MM.1S (cell line): Measurements from ENCODE around the gene TCF20.
A peak's percentile ranks its signal among the peaks of the same experiment; 100 is the strongest.

ENCODE experiments used
- DNase-seq: peaks from one replicate; pipeline ENCODE4 v3.0.0-alpha.2; 2015
- H2AFZ ChIP-seq: fragments of 300-600 bp; sonication (generic); 2 replicates; pipeline ENCODE4 v1.6.0; 2016; ENCODE audit warnings: antibody characterized with exemption, low read length
- H3F3A ChIP-seq: fragments of 300-600 bp; sonication (generic); 2 replicates; pipeline ENCODE4 v1.6.1; 2016; ENCODE audit warnings: mild to moderate bottlenecking, antibody characterized with exemption, low read length, moderate library complexity, mixed read lengths; ENCODE audit not compliant: insufficient read depth
- H3K27ac ChIP-seq: fragments of 300-600 bp; sonication (generic); 2 replicates; pipeline ENCODE4 v1.5.1; 2016; ENCODE audit warnings: mild to moderate bottlenecking, low read length
- H3K27me3 ChIP-seq: fragments of 300-600 bp; sonication (generic); replicated peaks from 2 replicates; pipeline ENCODE4 v1.6.0; 2016; ENCODE audit warnings: low read length; ENCODE audit not compliant: insufficient read depth
- H3K36me3 ChIP-seq: fragments of 300-600 bp; sonication (generic); replicated peaks from 2 replicates; pipeline ENCODE4 v1.6.1; 2016; ENCODE audit warnings: mild to moderate bottlenecking, low read length, mixed read lengths; ENCODE audit not compliant: insufficient read depth
- H3K4me1 ChIP-seq: fragments of 300-600 bp; sonication (generic); 2 replicates; pipeline ENCODE4 v1.6.1; 2016; ENCODE audit warnings: low read length, mixed read lengths
- H3K4me2 ChIP-seq: fragments of 300-600 bp; sonication (generic); 2 replicates; pipeline ENCODE4 v1.6.0; 2016; ENCODE audit warnings: low read depth, low read length
- H3K4me3 ChIP-seq: fragments of 300-600 bp; sonication (generic); 2 replicates; pipeline ENCODE4 v1.5.1; 2016; ENCODE audit warnings: low read length, mixed read lengths
- H3K79me2 ChIP-seq: fragments of 300-600 bp; sonication (generic); 2 replicates; pipeline ENCODE4 v1.6.1; 2016; ENCODE audit warnings: mixed run types, low read length, mixed read lengths
- H3K9ac ChIP-seq: fragments of 300-600 bp; sonication (generic); 2 replicates; pipeline ENCODE4 v1.6.1; 2016; ENCODE audit warnings: low read length, mixed read lengths
- H3K9me2 ChIP-seq: fragments of 300-600 bp; sonication (generic); replicated peaks from 2 replicates; pipeline ENCODE4 v1.6.1; 2016; ENCODE audit warnings: mild to moderate bottlenecking, low read length, mixed read lengths; ENCODE audit not compliant: insufficient read depth
- H3K9me3 ChIP-seq: fragments of 300-600 bp; sonication (generic); replicated peaks from 2 replicates; pipeline ENCODE4 v1.6.1; 2016; ENCODE audit warnings: mild to moderate bottlenecking, low read length, mixed read lengths; ENCODE audit not compliant: insufficient read depth
- H4K20me1 ChIP-seq: fragments of 300-600 bp; sonication (generic); 2 replicates; pipeline ENCODE4 v1.6.1; 2016; ENCODE audit warnings: mild to moderate bottlenecking, low read length, moderate library complexity, mixed read lengths; ENCODE audit not compliant: insufficient read depth
- EZH2 ChIP-seq: fragments of 300-600 bp; sonication (generic); optimal IDR thresholded peaks from 2 replicates; pipeline ENCODE3; 2017; ENCODE audit warnings: low read depth, mild to moderate bottlenecking, antibody characterized with exemption, low read length, mixed read lengths
- EZH2phosphoT487 ChIP-seq: fragments of 300-600 bp; sonication (generic); IDR thresholded peaks from 2 replicates; pipeline ENCODE4 v1.6.1; 2018; ENCODE audit warnings: antibody characterized with exemption, low read length
- TF ChIP-seq, protein P1 (sequence below): fragments of 300-600 bp; sonication (generic); IDR thresholded peaks from 2 replicates; pipeline ENCODE4 v1.5.1; 2016; ENCODE audit warnings: antibody characterized with exemption, low read length, mixed read lengths

Gene TCF20

DNA sequence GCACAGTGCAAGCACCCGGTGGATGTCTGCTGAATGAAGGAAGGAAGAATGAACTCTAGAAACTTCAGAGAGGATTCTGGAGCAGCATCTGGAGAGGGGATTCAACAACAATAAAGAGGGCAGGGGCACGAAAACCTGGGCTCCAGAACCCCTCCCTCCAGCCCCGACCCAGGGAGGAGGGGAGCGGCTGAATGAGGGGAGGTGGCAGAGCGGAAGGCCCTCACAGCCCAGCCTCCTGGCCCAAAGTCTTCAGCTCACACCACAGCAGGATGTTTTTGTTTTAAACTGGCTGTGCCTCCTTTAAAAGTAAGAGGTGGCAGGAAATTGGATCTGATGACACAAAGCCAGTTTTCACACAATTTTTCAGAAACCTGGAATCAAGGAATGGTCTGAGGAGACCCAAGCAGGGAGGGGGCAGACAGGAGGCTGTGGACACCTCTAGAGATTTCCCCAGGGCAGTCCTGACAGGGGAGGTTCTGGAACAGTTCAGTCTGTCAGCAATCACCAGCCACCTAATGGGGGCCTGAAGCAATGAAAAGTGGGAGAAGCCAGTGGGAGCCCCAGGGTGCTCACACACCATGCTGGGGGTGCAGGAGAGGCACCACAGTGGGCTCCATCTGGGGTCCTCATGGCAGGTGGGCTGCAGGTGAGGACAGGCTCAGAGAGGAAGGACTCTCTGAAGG is 44.4 kb upstream of the TCF20 start:
- no peak overlapping the region for H3K4me2 ChIP-seq
- TF ChIP-seq EZH2 (no peak), EZH2phosphoT487 (no peak)
- TF ChIP-seq, protein P1, sequence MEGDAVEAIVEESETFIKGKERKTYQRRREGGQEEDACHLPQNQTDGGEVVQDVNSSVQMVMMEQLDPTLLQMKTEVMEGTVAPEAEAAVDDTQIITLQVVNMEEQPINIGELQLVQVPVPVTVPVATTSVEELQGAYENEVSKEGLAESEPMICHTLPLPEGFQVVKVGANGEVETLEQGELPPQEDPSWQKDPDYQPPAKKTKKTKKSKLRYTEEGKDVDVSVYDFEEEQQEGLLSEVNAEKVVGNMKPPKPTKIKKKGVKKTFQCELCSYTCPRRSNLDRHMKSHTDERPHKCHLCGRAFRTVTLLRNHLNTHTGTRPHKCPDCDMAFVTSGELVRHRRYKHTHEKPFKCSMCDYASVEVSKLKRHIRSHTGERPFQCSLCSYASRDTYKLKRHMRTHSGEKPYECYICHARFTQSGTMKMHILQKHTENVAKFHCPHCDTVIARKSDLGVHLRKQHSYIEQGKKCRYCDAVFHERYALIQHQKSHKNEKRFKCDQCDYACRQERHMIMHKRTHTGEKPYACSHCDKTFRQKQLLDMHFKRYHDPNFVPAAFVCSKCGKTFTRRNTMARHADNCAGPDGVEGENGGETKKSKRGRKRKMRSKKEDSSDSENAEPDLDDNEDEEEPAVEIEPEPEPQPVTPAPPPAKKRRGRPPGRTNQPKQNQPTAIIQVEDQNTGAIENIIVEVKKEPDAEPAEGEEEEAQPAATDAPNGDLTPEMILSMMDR, result no peak
- H3K9ac ChIP-seq, result no peak overlapping the region
- no peak overlapping the region for H2AFZ ChIP-seq
- H3K27ac ChIP-seq, result no peak overlapping the region
- no peaks in the 10 kb centered on the region for H3K79me2 ChIP-seq
- DNase-seq, result no peak
- no peaks in the 10 kb centered on the region for H3K9me2 ChIP-seq
- H3F3A ChIP-seq, result no peaks in the 10 kb centered on the region
- no peaks in the 10 kb centered on the region for H3K9me3 ChIP-seq
- H4K20me1 ChIP-seq, result no peaks in the 10 kb centered on the region
- no peaks in the 10 kb centered on the region for H3K4me1 ChIP-seq
- peaks cover 72% of the 10 kb centered on the region for H3K27me3 ChIP-seq
- H3K36me3 ChIP-seq, result no peaks in the 10 kb centered on the region
- H3K4me3 ChIP-seq, result no peak overlapping the region

DNA sequence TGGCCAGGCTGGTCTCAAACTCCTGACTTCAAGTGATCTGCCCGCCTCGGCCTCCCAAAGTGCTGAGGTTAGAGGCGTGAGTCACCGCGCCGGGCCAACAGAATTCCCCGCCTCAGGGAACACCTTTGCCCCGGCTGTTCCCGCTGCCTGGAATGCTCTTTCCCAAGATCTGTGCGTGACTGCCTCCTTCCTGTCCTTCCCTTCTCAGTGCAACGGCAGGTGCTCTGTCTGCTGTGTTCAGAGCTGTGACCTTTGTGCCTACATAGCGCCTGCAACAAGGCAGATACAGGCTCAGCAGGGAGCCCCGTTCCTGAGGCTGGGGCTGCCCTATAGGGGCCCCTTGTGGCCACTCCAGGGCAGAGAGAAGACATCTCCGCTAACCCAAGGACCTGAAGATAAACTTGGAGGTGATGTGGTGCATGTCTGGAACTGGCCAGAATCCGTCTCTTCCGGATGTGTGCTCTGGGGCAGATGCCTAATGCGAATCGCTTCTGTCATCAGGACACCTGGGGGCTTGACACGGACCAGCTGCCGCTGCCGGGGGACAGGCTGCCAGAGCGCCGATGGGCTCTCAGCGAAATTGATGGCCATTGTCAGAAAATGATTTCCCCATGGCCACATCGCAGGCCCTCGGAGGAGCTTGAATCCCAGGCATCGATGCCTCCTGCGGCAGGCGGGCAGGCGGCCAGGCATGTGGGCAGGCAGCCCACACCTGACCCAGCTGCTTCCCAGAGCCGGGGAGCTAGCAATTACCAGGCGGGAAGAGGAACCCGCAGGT is 43.5 kb upstream of the TCF20 start:
- H3K4me3 ChIP-seq, result no peak overlapping the region
- H3K36me3 ChIP-seq, result no peaks in the 10 kb centered on the region
- TF ChIP-seq EZH2phosphoT487 (no peak), EZH2 (no peak)
- TF ChIP-seq, protein P1, result peak; percentile 30
- no peak overlapping the region for H2AFZ ChIP-seq
- H3K79me2 ChIP-seq, result no peaks in the 10 kb centered on the region
- no peaks in the 10 kb centered on the region for H3K9me2 ChIP-seq
- H3K27me3 ChIP-seq, result peaks cover 79% of the 10 kb centered on the region
- no peaks in the 10 kb centered on the region for H3K9me3 ChIP-seq
- peak; percentile 15 for DNase-seq
- no peak overlapping the region for H3K27ac ChIP-seq
- no peak overlapping the region for H3K9ac ChIP-seq
- no peaks in the 10 kb centered on the region for H3K4me1 ChIP-seq
- no peaks in the 10 kb centered on the region for H4K20me1 ChIP-seq
- no peak overlapping the region for H3K4me2 ChIP-seq
- H3F3A ChIP-seq, result no peaks in the 10 kb centered on the region

DNA sequence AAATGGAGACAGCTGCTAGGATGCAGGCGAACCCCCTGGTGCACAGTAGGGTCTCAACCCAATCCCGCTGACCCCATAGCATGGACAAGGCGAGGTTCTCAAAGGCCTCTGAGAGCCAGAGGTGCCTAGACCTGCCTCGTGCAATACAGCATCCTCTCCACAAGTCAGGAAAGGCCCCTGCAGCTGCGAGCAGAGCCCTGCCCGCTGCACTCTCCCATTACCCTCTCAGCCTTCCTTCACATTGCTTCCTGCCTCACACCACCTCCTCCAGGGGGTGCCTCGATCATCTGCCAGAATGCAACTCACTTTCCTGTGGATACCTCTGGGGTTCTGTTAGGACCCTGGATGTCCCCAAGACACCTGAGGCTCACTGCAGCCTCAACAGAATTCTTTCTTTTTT is 42.8 kb upstream of the TCF20 start:
- Histone ChIP-seq H3K36me3 (no peaks in the 10 kb centered on the region), H3K4me3 (no peak overlapping the region), H3K27me3 (peaks cover 87% of the 10 kb centered on the region), H3K9me3 (no peaks in the 10 kb centered on the region), H3K79me2 (no peaks in the 10 kb centered on the region), H4K20me1 (no peaks in the 10 kb centered on the region), H3K9ac (no peak overlapping the region), H3K4me2 (no peak overlapping the region), H3F3A (no peaks in the 10 kb centered on the region), H3K27ac (no peak overlapping the region), H3K4me1 (no peaks in the 10 kb centered on the region), H2AFZ (no peak overlapping the region), H3K9me2 (no peaks in the 10 kb centered on the region)
- no peak for DNase-seq
- no peak for TF ChIP-seq EZH2phosphoT487
- TF ChIP-seq, protein P1, result no peak
- no peak for TF ChIP-seq EZH2
